ENCODE measurements around the gene SLC25A12.

SLC25A12 gene

GRCh38 chr2:171923206-171923605 is 29.2 kb upstream of the SLC25A12 start:
- H3K4me3 ChIP-seq (replicated peaks; ENCODE audit: low read depth, low read length) = peak overlapping the region; percentile 96
- DNase-seq (ENCODE audit: low read depth) = peak; percentile 60
- TF ChIP-seq CTCF (IDR thresholded peaks at IDR 0.05; ENCODE audit: low read length, missing control alignments) = no peak

GRCh38 chr2:171922230-171923022 is 28.4 kb upstream of the SLC25A12 start, which contains the start of gene HAT1:
HAT1 (plus strand) TSS chr2:171922461; CDS start chr2:171922501, 40 bp downstream.
- TF ChIP-seq CTCF (IDR thresholded peaks at IDR 0.05; ENCODE audit: low read length, missing control alignments) = no peak
- peak within 1 kb of the TSS; percentile 96 for H3K4me3 ChIP-seq (replicated peaks; ENCODE audit: low read depth, low read length)
- DNase-seq (ENCODE audit: low read depth) = peak; percentile 99

GRCh38 chr2:171921970-171922229 is 27.9 kb upstream of the SLC25A12 start:
- H3K4me3 ChIP-seq (replicated peaks; ENCODE audit: low read depth, low read length) = peak overlapping the region; percentile 96
- no peak for TF ChIP-seq CTCF (IDR thresholded peaks at IDR 0.05; ENCODE audit: low read length, missing control alignments)
- DNase-seq (ENCODE audit: low read depth) = no peak

- no peak for TF ChIP-seq CTCF (IDR thresholded peaks at IDR 0.05; ENCODE audit: low read length, missing control alignments)
- DNase-seq (ENCODE audit: low read depth) = no peak
- no peak overlapping the region for H3K4me3 ChIP-seq (replicated peaks; ENCODE audit: low read depth, low read length)
Observed at GRCh38 chr2:171919453-171919852, 25.4 kb upstream of the SLC25A12 start.

GRCh38 chr2:171913517-171913916 is 19.5 kb upstream of the SLC25A12 start:
- no peak for TF ChIP-seq CTCF (IDR thresholded peaks at IDR 0.05; ENCODE audit: low read length, missing control alignments)
- H3K4me3 ChIP-seq (replicated peaks; ENCODE audit: low read depth, low read length) = no peak overlapping the region
- DNase-seq (ENCODE audit: low read depth) = no peak

GRCh38 chr2:171910494-171910893 is 16.4 kb upstream of the SLC25A12 start:
- no peak for DNase-seq (ENCODE audit: low read depth)
- H3K4me3 ChIP-seq (replicated peaks; ENCODE audit: low read depth, low read length) = no peak overlapping the region
- TF ChIP-seq CTCF (IDR thresholded peaks at IDR 0.05; ENCODE audit: low read length, missing control alignments) = no peak

- DNase-seq (ENCODE audit: low read depth) = no peak
- no peak for TF ChIP-seq CTCF (IDR thresholded peaks at IDR 0.05; ENCODE audit: low read length, missing control alignments)
- no peak overlapping the region for H3K4me3 ChIP-seq (replicated peaks; ENCODE audit: low read depth, low read length)
Observed at GRCh38 chr2:171909266-171909665, 15.2 kb upstream of the SLC25A12 start.
